ENCODE measurements around the gene MYCL.

The MYCL gene

GRCh38 chr1:39901714-39902459 is at the start of gene MYCL:
TSS of gene MYCL (minus strand) at chr1:39901917. CDS start at chr1:39901434, 483 bp downstream.
- peak; percentile 77 for DNase-seq

- no peak for DNase-seq
These were observed 48.2 kb upstream of the MYCL start for GRCh38 chr1:39949891-39950290.

GRCh38 chr1:39947260-39947659 is 45.5 kb upstream of the MYCL start:
- DNase-seq, result no peak

GRCh38 chr1:39946216-39946615 is 44.5 kb upstream of the MYCL start:
- no peak for DNase-seq

- no peak for DNase-seq
These were observed 42.8 kb upstream of the MYCL start for GRCh38 chr1:39944410-39945112.

- DNase-seq, result no peak
These were observed 42.0 kb upstream of the MYCL start for GRCh38 chr1:39943471-39944290.

GRCh38 chr1:39940980-39941871 is 39.5 kb upstream of the MYCL start:
- DNase-seq, result no peak

- peak; percentile 47 for DNase-seq
These were observed 38.5 kb upstream of the MYCL start for GRCh38 chr1:39940253-39940652.

- no peak for DNase-seq
These were observed 37.1 kb upstream of the MYCL start for GRCh38 chr1:39938856-39939255.

- no peak for DNase-seq
These were observed 35.2 kb upstream of the MYCL start for GRCh38 chr1:39936724-39937491.

- peak; percentile 61 for DNase-seq
These were observed 32.5 kb upstream of the MYCL start for GRCh38 chr1:39933956-39934941.

- DNase-seq, result no peak
These were observed 27.3 kb upstream of the MYCL start for GRCh38 chr1:39928809-39929587.

GRCh38 chr1:39927538-39927937 is 25.8 kb upstream of the MYCL start:
- no peak for DNase-seq

GRCh38 chr1:39926820-39927219 is 25.1 kb upstream of the MYCL start:
- no peak for DNase-seq

GRCh38 chr1:39926343-39926793 is 24.7 kb upstream of the MYCL start:
- DNase-seq, result no peak

- DNase-seq, result no peak
These were observed 24.1 kb upstream of the MYCL start for GRCh38 chr1:39925721-39926342.

GRCh38 chr1:39922251-39922688 is 20.6 kb upstream of the MYCL start:
- DNase-seq, result no peak

- no peak for DNase-seq
These were observed 17.8 kb upstream of the MYCL start for GRCh38 chr1:39919545-39919944.

- DNase-seq, result no peak
These were observed 16.1 kb upstream of the MYCL start for GRCh38 chr1:39917825-39918224.
